ENCODE data around the gene PDZRN3.

DNA sequence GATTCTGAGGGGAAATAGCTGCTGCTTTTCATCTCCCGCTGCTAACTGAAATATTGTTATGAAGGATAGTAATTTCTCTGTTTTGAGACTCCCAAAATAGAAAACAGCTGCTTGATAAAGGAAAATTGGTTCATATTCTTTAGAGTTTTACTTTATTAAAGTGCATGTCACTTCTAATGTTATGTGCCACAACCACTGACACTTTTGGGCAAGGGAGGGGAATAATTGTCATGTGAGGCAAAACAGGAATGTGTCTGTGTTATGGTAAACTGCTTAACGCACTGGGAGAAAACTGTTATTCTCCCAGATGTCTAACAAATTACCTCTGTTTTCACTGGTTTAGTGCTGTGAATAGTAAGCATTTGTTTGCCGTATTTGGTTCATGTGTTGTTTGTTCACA, 201.6 kb downstream of the PDZRN3 start:
- TF ChIP-seq CTCF (IDR thresholded peaks at IDR 0.05) (no peak), EZH2phosphoT487 (IDR thresholded peaks at IDR 0.05) (no peak)
